ENCODE data around the gene ACTG1.

DNA sequence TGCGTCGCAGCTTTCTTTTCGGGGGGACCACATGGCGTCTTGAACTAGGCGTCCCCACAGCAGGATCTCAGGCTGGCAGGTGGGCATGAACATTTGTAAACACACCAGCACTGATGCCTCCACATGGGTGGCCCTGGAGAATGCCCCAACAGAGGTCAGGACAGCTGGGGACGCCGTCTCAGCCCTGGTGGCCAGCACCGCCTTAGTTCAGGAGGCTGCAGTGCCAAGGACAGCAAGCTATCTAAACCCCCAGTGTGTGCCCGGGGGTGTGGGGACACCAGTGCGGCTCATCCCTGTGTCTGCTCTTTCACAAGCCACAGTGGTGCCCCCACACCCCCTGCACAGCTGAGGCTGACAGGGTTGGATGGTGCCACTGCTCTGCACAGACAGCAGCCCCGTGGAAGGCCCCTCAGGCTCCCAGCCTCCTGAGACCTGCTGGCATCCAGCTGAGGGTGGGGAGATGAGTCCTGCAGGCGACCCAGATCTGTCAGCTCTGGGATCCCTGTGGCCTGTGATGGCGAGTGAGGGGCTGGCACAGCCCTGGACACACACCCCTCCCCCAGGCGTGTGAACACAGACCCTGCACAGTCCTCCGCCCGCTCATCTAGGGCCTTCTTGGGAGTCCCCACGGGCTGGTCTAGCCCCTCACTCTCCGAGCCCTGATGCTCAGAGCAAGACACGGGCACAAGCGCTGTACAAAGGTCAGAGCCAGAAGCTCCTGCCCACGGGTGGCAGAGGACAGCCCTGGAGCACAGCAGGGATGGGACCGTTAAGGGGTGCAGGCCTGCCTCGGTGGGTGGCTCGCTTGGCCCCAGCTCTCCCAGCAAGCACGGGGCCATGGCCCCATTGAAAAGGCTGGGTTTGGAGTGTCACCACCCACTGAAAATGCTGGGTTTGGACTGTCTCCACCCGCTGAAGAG lies 26.3 kb upstream of the ACTG1 start:
- TF ChIP-seq SP1 (IDR thresholded peaks at IDR 0.05) (no peak), FOXA1 (IDR thresholded peaks at IDR 0.05) (no peak), BHLHE40 (IDR thresholded peaks at IDR 0.05; ENCODE audit: borderline replicate concordance) (no peak), NFRKB (IDR thresholded peaks at IDR 0.05) (no peak), FOXM1 (IDR thresholded peaks at IDR 0.05; ENCODE audit: borderline replicate concordance) (no peak), L3MBTL2 (conservative IDR thresholded peaks at IDR 0.05) (no peak), SUZ12 (IDR thresholded peaks at IDR 0.05) (no peak), ELF4 (IDR thresholded peaks at IDR 0.05) (no peak), ARNT (IDR thresholded peaks at IDR 0.05) (no peak), FOXK2 (IDR thresholded peaks at IDR 0.05) (no peak), HDGF (IDR thresholded peaks at IDR 0.05; ENCODE audit: borderline replicate concordance) (no peak), TARDBP (IDR thresholded peaks at IDR 0.05) (no peak)

Measured in HEK293T (cell line).